ENCODE measurements around the gene MRPS24.

The MRPS24 gene

GRCh38 chr7:43877968-43878864 lies 8.9 kb upstream of the MRPS24 start:
- DNase-seq: no peak

GRCh38 chr7:43876976-43877745 lies 7.8 kb upstream of the MRPS24 start:
- DNase-seq: no peak

GRCh38 chr7:43876241-43876640 lies 6.9 kb upstream of the MRPS24 start:
- peak; percentile 22 to 30 for DNase-seq

- no peak for DNase-seq
These were observed 4.0 kb upstream of the MRPS24 start for GRCh38 chr7:43873300-43873699.

GRCh38 chr7:43872406-43873110 lies 3.2 kb upstream of the MRPS24 start:
- peak; percentile 46 to 58 for DNase-seq

GRCh38 chr7:43871064-43871463 lies 1.7 kb upstream of the MRPS24 start:
- no peak for DNase-seq

GRCh38 chr7:43870316-43870715 lies 999 bp upstream of the MRPS24 start:
- DNase-seq: no peak

- DNase-seq: peak; percentile 54 to 69
These were observed 537 bp upstream of the MRPS24 start for GRCh38 chr7:43869867-43870240.

GRCh38 chr7:43868681-43869005 lies 674 bp downstream of the MRPS24 start:
- no peak for DNase-seq

GRCh38 chr7:43868181-43868580 lies 1.1 kb downstream of the MRPS24 start:
- DNase-seq: no peak

- no peak for DNase-seq
These were observed 4.0 kb downstream of the MRPS24 start for GRCh38 chr7:43865277-43865676.

GRCh38 chr7:43864126-43864525 lies 5.2 kb downstream of the MRPS24 start:
- no peak for DNase-seq

GRCh38 chr7:43856996-43857395 lies 12.3 kb downstream of the MRPS24 start:
- DNase-seq: no peak

GRCh38 chr7:43856316-43856715 lies 13.0 kb downstream of the MRPS24 start:
- no peak for DNase-seq

GRCh38 chr7:43855176-43855575 lies 14.1 kb downstream of the MRPS24 start:
- DNase-seq: no peak

- DNase-seq: no peak
These were observed 17.5 kb downstream of the MRPS24 start for GRCh38 chr7:43851805-43852204.

GRCh38 chr7:43850348-43851116 lies 18.8 kb downstream of the MRPS24 start:
- DNase-seq: no peak

- no peak for DNase-seq
These were observed 20.3 kb downstream of the MRPS24 start for GRCh38 chr7:43849047-43849446.

GRCh38 chr7:43847496-43847895 lies 21.8 kb downstream of the MRPS24 start:
- DNase-seq: no peak

- DNase-seq: no peak
These were observed 24.7 kb downstream of the MRPS24 start for GRCh38 chr7:43844662-43845061.

GRCh38 chr7:43844257-43844656 lies 25.1 kb downstream of the MRPS24 start:
- no peak for DNase-seq

GRCh38 chr7:43843296-43843695 lies 26.0 kb downstream of the MRPS24 start:
- DNase-seq: no peak
